Esophagus mucosa (tissue), 1 donor: ENCODE data around the gene CA4. TPM values are rescaled to one million over a fixed set of nuclear protein-coding genes. Genes with fewer than 3 reads are reported as not detected.
"Not testable (repeated sequence)": the region's sequence is repeated elsewhere in the genome, so short reads cannot be mapped to it uniquely, and the experiment has no call there.

ENCODE experiments used
- ATAC-seq: fragments of 200-7000 bp; cut with Tn5 transposase; one replicate; pipeline ENCODE4 v1.9.1; 2020
- total RNA-seq: library from RNA; stranded (reverse); gene quantifications from one replicate; pipeline ENCODE4 v1.2.4, GENCODE V29; 2023
- donor health status: DM: yes; HTN: yes; CAD: no.

Gene CA4
- total RNA-seq, 1 donor from 2014 or later = 0.36 TPM

GRCh38 chr17:60155815-60156214 lies 6.0 kb downstream of the CA4 start:
- ATAC-seq = no peak

GRCh38 chr17:60156746-60157145 lies 7.0 kb downstream of the CA4 start:
- no peak for ATAC-seq

- ATAC-seq = no peak
Observed at GRCh38 chr17:60157487-60158040, 7.8 kb downstream of the CA4 start.

- ATAC-seq = no peak
Observed at GRCh38 chr17:60158751-60159478, 9.1 kb downstream of the CA4 start.

GRCh38 chr17:60159479-60159866 lies 9.7 kb downstream of the CA4 start:
- ATAC-seq = no peak

GRCh38 chr17:60160829-60161501 lies 11.2 kb downstream of the CA4 start:
- no peak for ATAC-seq

GRCh38 chr17:60161598-60162330 lies 12.0 kb downstream of the CA4 start:
- ATAC-seq = no peak

- ATAC-seq = no peak
Observed at GRCh38 chr17:60163108-60163784, 13.5 kb downstream of the CA4 start.

GRCh38 chr17:60164164-60164563 lies 14.4 kb downstream of the CA4 start:
- no peak for ATAC-seq

- no peak for ATAC-seq
Observed at GRCh38 chr17:60164697-60165096, 14.9 kb downstream of the CA4 start.

- no peak for ATAC-seq
Observed at GRCh38 chr17:60165223-60165622, 15.4 kb downstream of the CA4 start.

- ATAC-seq = no peak
Observed at GRCh38 chr17:60165971-60166370, 16.2 kb downstream of the CA4 start.

GRCh38 chr17:60167065-60167741 lies 17.4 kb downstream of the CA4 start:
- ATAC-seq = no peak

GRCh38 chr17:60168654-60169053 lies 18.9 kb downstream of the CA4 start:
- no peak for ATAC-seq

- peak; percentile 45 for ATAC-seq
Observed at GRCh38 chr17:60169921-60170817, 20.4 kb downstream of the CA4 start.

- peak; percentile 27 for ATAC-seq
Observed at GRCh38 chr17:60170835-60171752, 21.3 kb downstream of the CA4 start.

GRCh38 chr17:60171753-60172079 lies 21.9 kb downstream of the CA4 start:
- ATAC-seq = no peak

- peak; percentile 35 for ATAC-seq
Observed at GRCh38 chr17:60173304-60173819, 23.6 kb downstream of the CA4 start.

GRCh38 chr17:60174035-60174434 lies 24.3 kb downstream of the CA4 start:
- ATAC-seq = no peak

GRCh38 chr17:60174767-60175166 lies 25.0 kb downstream of the CA4 start:
- not testable (repeated sequence) for ATAC-seq
